Activated CD4-positive, CD25-positive, alpha-beta regulatory T cell treated with anti-CD3 and anti-CD28 coated beads, Interleukin-2, amount 50 U/mL, for 16 hours (primary cell): Measurements from ENCODE around the gene OR5K2.

Experiments
- DNase-seq: peaks from one replicate; pipeline ENCODE4 v3.0.0-alpha.2; 2020; ENCODE audit warnings: low read depth, low spot score

The OR5K2 gene

DNA sequence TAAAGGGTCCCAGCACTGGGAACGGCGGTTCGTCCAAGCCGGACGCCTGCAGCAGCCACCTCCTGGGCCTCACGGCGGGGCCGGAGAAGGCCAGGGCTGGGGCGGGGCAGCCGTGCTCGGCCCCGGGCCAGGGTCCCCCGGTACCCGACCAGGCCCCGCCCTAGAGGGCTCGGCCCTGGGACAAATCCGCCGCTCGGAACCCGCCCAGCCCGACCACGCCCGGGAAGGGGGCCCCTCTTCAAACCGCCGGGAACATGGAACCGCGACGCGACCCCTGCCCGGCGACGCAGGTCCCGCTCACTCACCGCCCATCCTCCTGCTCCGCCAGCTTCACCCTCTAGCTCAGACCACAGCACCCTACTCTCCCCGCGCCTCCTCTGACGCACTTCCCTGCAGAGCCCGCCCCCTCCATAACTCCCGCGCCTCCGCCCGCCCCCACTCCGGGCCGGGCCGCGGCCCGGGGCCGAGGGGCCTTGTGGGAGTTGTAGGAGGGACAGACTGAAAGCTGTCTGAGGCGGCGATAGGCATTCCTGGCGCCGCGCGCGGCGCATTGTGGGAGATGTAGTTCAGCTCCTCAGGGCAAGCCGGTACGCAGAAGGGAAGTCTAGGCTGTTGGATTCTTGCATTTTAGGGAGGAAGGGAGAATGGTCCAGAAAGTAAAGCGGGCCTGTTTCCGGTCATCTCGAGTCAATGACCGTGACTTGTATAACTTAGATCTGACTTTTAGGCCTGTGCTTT is 25.2 kb downstream of the OR5K2 start, which contains the start of gene CLDND1:
Gene CLDND1, minus strand, starts transcription at position 359 of the 738 bp plus-strand sequence. CDS start 1,478 bp downstream, outside the sequence.
- DNase-seq = peak; percentile 92

DNA sequence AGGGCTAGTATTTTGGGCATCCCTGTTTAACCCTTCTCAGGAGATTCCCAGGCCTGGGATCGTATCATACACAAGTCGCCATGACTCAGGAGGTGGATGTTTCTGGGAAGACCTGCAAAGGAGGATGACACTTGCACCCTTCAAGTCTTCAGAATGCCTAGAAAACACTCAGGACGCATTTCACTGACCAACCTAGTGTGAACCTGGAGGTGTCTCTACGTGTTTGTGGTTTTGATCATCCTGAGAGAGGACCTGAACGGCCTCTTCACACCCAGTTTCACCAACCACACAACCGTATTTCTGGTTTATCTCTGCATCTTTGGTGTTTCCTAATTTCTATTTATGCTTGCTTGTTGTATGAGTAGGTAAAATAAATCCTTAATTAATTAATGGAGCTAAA is 28.0 kb downstream of the OR5K2 start:
- DNase-seq = no peak

DNA sequence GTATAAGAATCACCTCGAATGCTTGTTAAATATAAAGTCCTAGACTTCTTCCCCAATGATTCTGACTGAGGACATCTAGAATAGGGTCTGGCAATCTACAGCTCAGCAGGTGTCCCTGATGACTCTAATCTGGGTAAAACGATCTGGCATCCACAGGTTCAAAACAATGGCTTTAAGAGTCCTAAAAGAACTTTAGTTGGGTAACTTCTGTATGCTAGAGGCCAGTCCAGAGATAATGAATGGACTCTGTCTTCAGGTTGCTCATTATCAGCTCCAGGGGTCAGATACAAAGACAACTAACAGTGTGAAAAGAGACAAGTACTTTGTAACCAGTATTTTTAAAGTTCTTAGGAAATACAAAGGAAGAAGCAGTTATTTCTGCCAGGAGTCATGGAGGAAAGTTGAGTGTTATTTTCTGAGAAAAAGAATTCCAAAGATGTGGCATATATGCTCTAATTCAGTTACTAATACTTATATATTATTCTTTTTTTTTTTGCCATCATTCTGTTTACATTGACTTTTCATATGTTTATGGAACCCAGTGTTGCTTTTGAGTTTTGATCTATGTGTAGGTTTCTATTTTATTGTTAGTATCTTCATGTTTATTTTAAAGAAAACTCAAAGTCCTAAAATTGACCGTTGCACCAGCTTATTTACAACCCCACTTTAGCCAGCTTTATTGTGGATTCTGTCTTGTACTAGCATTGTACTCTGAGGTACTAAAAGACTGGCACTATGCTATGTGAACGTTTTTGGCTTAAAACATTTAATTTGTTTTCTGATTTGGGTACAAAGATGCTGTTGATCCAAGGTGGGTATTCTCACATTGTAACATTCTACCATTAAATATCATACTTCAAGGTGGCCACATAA is 31.2 kb downstream of the OR5K2 start:
- no peak for DNase-seq

GRCh38 chr3:98529856-98530459 is 32.5 kb downstream of the OR5K2 start:
- no peak for DNase-seq

- DNase-seq = no peak
Observed at GRCh38 chr3:98530676-98531075, 33.2 kb downstream of the OR5K2 start.

- DNase-seq = no peak
Observed at GRCh38 chr3:98531622-98532274, 34.3 kb downstream of the OR5K2 start, which contains the start of gene GPR15. GPR15 (plus strand) TSS chr3:98531978; CDS start chr3:98532034, 56 bp downstream.

GRCh38 chr3:98532275-98532637 is 34.8 kb downstream of the OR5K2 start:
- DNase-seq = no peak

GRCh38 chr3:98532709-98533571 is 35.5 kb downstream of the OR5K2 start:
- DNase-seq = no peak

GRCh38 chr3:98534168-98534567 is 36.7 kb downstream of the OR5K2 start:
- no peak for DNase-seq

DNA sequence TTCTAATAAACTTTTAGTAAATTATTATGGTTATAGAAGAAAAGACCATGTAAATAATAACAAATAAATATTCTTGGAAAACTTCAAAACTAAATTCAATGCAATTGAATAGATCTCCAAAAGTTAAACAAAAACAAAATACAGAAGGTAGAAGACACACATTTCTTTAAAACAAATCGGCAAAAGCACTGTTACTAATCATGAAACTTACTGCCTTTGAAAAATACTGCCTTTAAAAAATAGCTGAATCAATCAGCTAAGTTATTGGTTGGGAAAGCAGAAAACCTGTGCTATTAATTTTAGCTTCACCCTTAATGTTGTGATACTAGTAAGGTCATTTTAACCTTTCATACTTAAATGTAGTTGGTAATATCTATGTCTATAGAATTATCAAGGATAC is 37.3 kb downstream of the OR5K2 start:
- DNase-seq = no peak

- DNase-seq = no peak
Observed at GRCh38 chr3:98536456-98537017, 39.1 kb downstream of the OR5K2 start.

DNA sequence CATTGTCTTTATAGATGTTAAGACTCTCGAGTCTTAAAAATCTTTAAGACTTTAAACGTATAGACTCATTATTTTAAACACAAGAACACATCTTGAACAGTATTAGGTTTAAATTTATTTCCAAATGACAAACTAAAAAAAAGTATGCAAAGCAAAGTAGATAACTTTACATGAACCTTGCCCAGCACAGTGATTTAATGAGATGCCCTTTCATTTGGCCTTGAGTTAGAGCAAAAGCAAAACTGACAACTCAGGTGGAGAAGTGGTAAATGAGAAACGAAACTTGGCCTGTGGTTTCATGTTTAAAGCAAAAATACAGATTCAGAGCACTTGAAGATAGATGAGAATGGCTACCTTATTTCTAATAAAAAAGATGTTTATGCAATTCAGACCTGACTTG is 42.9 kb downstream of the OR5K2 start:
- DNase-seq = no peak

DNA sequence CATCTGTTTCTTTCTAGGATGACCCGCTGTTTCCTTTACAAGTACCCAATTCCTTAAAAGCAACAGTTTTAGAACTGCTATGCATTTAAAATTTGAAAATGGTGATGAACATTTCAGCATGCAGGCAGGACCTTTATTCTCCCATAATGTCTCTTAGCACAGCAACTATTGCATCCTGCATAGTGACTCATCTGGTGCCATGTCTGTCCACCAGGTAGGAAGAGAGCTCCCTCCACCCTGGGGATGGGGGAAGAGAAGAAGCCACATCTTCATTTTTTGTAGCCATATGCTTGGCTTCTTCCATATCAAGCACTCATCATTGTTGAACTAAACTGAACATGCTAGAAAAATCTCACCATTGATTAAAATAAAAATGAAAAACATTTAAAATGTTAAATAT is 44.2 kb downstream of the OR5K2 start:
- DNase-seq = no peak

GRCh38 chr3:98542623-98543022 is 45.1 kb downstream of the OR5K2 start:
- no peak for DNase-seq

- DNase-seq = no peak
Observed at GRCh38 chr3:98545940-98546339, 48.5 kb downstream of the OR5K2 start.
